Psoas muscle (tissue), 8 donors: ENCODE measurements around the gene PPP1R15B. TPM values are rescaled to one million over a fixed set of nuclear protein-coding genes. Genes with fewer than 3 reads are reported as not detected.
A peak's percentile ranks its signal among the peaks of the same experiment; 100 is the strongest.

ENCODE experiments used
- ATAC-seq, 4 donors: fragments of 200-7000 bp; cut with Tn5 transposase; one replicate each; pipeline ENCODE4 v1.9.1; 2020; ENCODE audit warnings: moderate library complexity in 3 of 4, mild to moderate bottlenecking in 2 of 4
- DNase-seq, 2 donors: peaks; one replicate each; pipeline ENCODE4 v3.0.0-alpha.2; 2020
- H3K27ac ChIP-seq: fragments of 200-600 bp; one replicate; pipeline ENCODE4 v1.8.0; 2022
- H3K27me3 ChIP-seq, 3 donors: fragments of 200-600 bp in 1 of 3; one replicate each; pipeline versions ENCODE4 v1.6.1 to v1.8.0; 2013 to 2022; ENCODE audit warnings: low read length in 2 of 3, mild to moderate bottlenecking in 2 of 3, moderate library complexity in 1 of 3; ENCODE audit not compliant: insufficient read depth in 3 of 3
- H3K36me3 ChIP-seq, 2 donors: fragments of 200-600 bp in 1 of 2; one replicate each; pipeline versions ENCODE4 v1.6.1 to v1.8.0; 2013 to 2022; ENCODE audit warnings: low read depth in 1 of 2, mild to moderate bottlenecking in 1 of 2, moderate library complexity in 1 of 2; ENCODE audit not compliant: insufficient read depth in 1 of 2
- H3K4me1 ChIP-seq: fragments of 200-600 bp; one replicate; pipeline ENCODE4 v1.8.0; 2022
- H3K4me3 ChIP-seq: fragments of 200-600 bp; one replicate; pipeline ENCODE4 v1.8.0; 2022; ENCODE audit warnings: mild to moderate bottlenecking
- H3K9me3 ChIP-seq: fragments of 200-600 bp; one replicate; pipeline ENCODE4 v1.8.0; 2022
- CTCF ChIP-seq: fragments of 200-600 bp; IDR thresholded peaks from one replicate; pipeline ENCODE4 v1.8.0; 2022; ENCODE audit warnings: antibody characterized with exemption
- WGBS, 3 donors: extraction: QIAGEN DNeasy Blood & Tissue Kit; methylation state at CpG; one replicate each; pipeline versions ENCODE4 v1.1.6 to v1.1.7; 2013; 5-methylcytosine and 5-hydroxymethylcytosine counted together
- intact Hi-C, 2 donors: fragments of 100-400 bp; cut with DNase I; formaldehyde crosslinking; loops; one replicate each; pipeline versions ENCODE4 v1.11.0 to v1.14.2; 2022
- polyA plus RNA-seq, 3 donors: library from polyadenylated mRNA; stranded (reverse); fragments of 200-250 nt; gene quantifications; one replicate each; pipeline ENCODE4 v1.2.3, GENCODE V29; 2013
- total RNA-seq, 4 donors: library from RNA; stranded (reverse); fragmentation: NEBNext Ultra II Directional in 2 of 4; extraction: Animal tissue kit (Norgen Biotek cat#: 25700) in 2 of 4; gene quantifications; one replicate each; pipeline versions ENCODE4 v1.2.1 to v1.2.4, GENCODE V29; 2021 to 2023
- donor health status: healthy with polysubstance abuse.
- donor health status: DM: no; HTN: no; CAD: no; lungs with moderate emphysema.
- donor health status: Bipolar disorder and iron deficiency.
- donor health status: healthy.
- donor health status: DM: yes; HTN: yes; CAD: no.
- donor health status: DM: no; HTN: no; CAD: no.
- donor health status: DM: no; HTN: no; CAD: no.
- donor health status: DM: yes; HTN: yes; CAD: no.

The PPP1R15B gene
- total and polyA plus RNA-seq, 7 donors: 12.2 to 35.2 (median 19.3) TPM

- H3K27me3 ChIP-seq: no peaks in the 10 kb centered on the region
- 49 to 55% (median 49%) methylated on average over 6 of the region's 6 CpGs for WGBS, 3 donors
- ATAC-seq (no peak), DNase-seq (no peak)
- peaks cover 59% of the 10 kb centered on the region for H3K4me1 ChIP-seq
- intact Hi-C loops: loop anchor here in 1 of 2 donors (10.0 kb wide), 1 partner anchor 356 kb away; no protein-coding TSS in a partner anchor
- no peaks in the 10 kb centered on the region for H3K9me3 ChIP-seq
- TF ChIP-seq CTCF: no peak
- peak overlapping the region; percentile 89 for H3K27ac ChIP-seq
- peaks cover 0 to 46% of the 10 kb centered on the region in 2 donors for H3K36me3 ChIP-seq
- H3K4me3 ChIP-seq: peak overlapping the region; percentile 53
Measured at GRCh38 chr1:204448991-204449677, 37.5 kb upstream of the PPP1R15B start.

- DNase-seq (no peak), ATAC-seq (peak in 3 of 4 donors; percentile 4 to 18 (median 18))
- Histone ChIP-seq H3K4me3 (no peak overlapping the region), H3K9me3 (no peaks in the 10 kb centered on the region), H3K36me3 (peaks cover 2 to 50% of the 10 kb centered on the region in 2 donors), H3K27ac (peak overlapping the region; percentile 89), H3K27me3 (no peaks in the 10 kb centered on the region), H3K4me1 (peaks cover 59% of the 10 kb centered on the region)
- 63 to 82% (median 67%) methylated on average over 7 of the region's 7 CpGs for WGBS, 3 donors
- no peak for TF ChIP-seq CTCF
- intact Hi-C loops: loop anchor here in 1 of 2 donors (10.0 kb wide), 1 partner anchor 356 kb away; no protein-coding TSS in a partner anchor
Measured at GRCh38 chr1:204448344-204448964, 36.8 kb upstream of the PPP1R15B start.

- 34 to 40% (median 38%) methylated on average over 4 of the region's 4 CpGs for WGBS, 3 donors
- H3K36me3 ChIP-seq: peaks cover 6 to 54% of the 10 kb centered on the region in 2 donors
- no peak for ATAC-seq
Measured at GRCh38 chr1:204447736-204448135, 36.1 kb upstream of the PPP1R15B start.

GRCh38 chr1:204447190-204447589 lies 35.6 kb upstream of the PPP1R15B start:
- H3K36me3 ChIP-seq: peaks cover 6 to 59% of the 10 kb centered on the region in 2 donors
- H3K4me1 ChIP-seq: peaks cover 70% of the 10 kb centered on the region
- no peak for TF ChIP-seq CTCF

More at GRCh38 chr1:204447736-204448135, 36.1 kb upstream of the PPP1R15B start:
- Histone ChIP-seq H3K27ac (peak overlapping the region; percentile 66), H3K4me1 (peaks cover 64% of the 10 kb centered on the region), H3K9me3 (no peaks in the 10 kb centered on the region), H3K27me3 (no peaks in the 10 kb centered on the region), H3K4me3 (no peak overlapping the region)
- intact Hi-C loops: loop anchor here (2.0 to 10.0 kb wide), 3 partner anchors 47 to 357 kb away; partner anchors contain the start of gene PIK3C2B (in 1 of the 2)
- no peak for TF ChIP-seq CTCF
- DNase-seq: no peak

More at GRCh38 chr1:204447190-204447589, 35.6 kb upstream of the PPP1R15B start:
- ATAC-seq (no peak), DNase-seq (no peak)
- Histone ChIP-seq H3K9me3 (no peaks in the 10 kb centered on the region), H3K4me3 (no peak overlapping the region), H3K27ac (peak overlapping the region; percentile 66), H3K27me3 (no peaks in the 10 kb centered on the region)
- WGBS, 3 donors: 50 to 73% (median 67%) methylated on average over 6 of the region's 6 CpGs
- intact Hi-C loops: loop anchor here (2.0 to 10.0 kb wide), 3 partner anchors 48 to 358 kb away; partner anchors contain the start of gene PIK3C2B (in 1 of the 2)
